Measurements from ENCODE around the gene PDCD1. TPM values are rescaled to one million over a fixed set of nuclear protein-coding genes. Genes with fewer than 3 reads are reported as not detected.

Gene PDCD1
- total RNA-seq, 1 experiment from 2014 or later: not detected

- H3K36me3 ChIP-seq (ENCODE audit: insufficient read depth, low read length): no peaks in the 10 kb centered on the region
- DNase-seq: no peak
- no peaks in the 10 kb centered on the region for H3K9me2 ChIP-seq (replicated peaks; ENCODE audit: insufficient read depth, low read length)
- no peaks in the 10 kb centered on the region for H3K4me1 ChIP-seq (ENCODE audit: low read length)
- no peak overlapping the region for H3K27ac ChIP-seq (ENCODE audit: low read length)
- no peaks in the 10 kb centered on the region for H4K20me1 ChIP-seq (ENCODE audit: insufficient read depth, low read depth, low read length)
- H3K9me3 ChIP-seq (ENCODE audit: low read length): no peaks in the 10 kb centered on the region; the same call in 1 of the 2 replicates
- H2AFZ ChIP-seq (ENCODE audit: low read length): no peak overlapping the region
- H3K4me3 ChIP-seq (ENCODE audit: low read length): no peak overlapping the region
- no peak overlapping the region for H3K9ac ChIP-seq (ENCODE audit: low read length)
- no peaks in the 10 kb centered on the region for H3K27me3 ChIP-seq (ENCODE audit: low read length)
- H3K79me2 ChIP-seq (ENCODE audit: low read length): no peaks in the 10 kb centered on the region
- H3K4me2 ChIP-seq (ENCODE audit: low read depth, low read length, poor library complexity, severe bottlenecking): no peak overlapping the region
Measured at GRCh38 chr2:241896746-241897201, 38.1 kb upstream of the PDCD1 start.

GRCh38 chr2:241895712-241896641, 37.3 kb upstream of the PDCD1 start:
- Histone ChIP-seq H3K36me3 (ENCODE audit: insufficient read depth, low read length) (no peaks in the 10 kb centered on the region), H3K4me3 (ENCODE audit: low read length) (no peak overlapping the region), H3K9me2 (replicated peaks; ENCODE audit: insufficient read depth, low read length) (no peaks in the 10 kb centered on the region), H2AFZ (ENCODE audit: low read length) (no peak overlapping the region), H3K4me2 (ENCODE audit: low read depth, low read length, poor library complexity, severe bottlenecking) (no peak overlapping the region), H3K27me3 (ENCODE audit: low read length) (no peaks in the 10 kb centered on the region), H3K4me1 (ENCODE audit: low read length) (no peaks in the 10 kb centered on the region), H4K20me1 (ENCODE audit: insufficient read depth, low read depth, low read length) (no peaks in the 10 kb centered on the region), H3K9ac (ENCODE audit: low read length) (no peak overlapping the region), H3K9me3 (ENCODE audit: low read length) (no peaks in the 10 kb centered on the region; the same call in 1 of the 2 replicates), H3K79me2 (ENCODE audit: low read length) (no peaks in the 10 kb centered on the region), H3K27ac (ENCODE audit: low read length) (no peak overlapping the region)
- no peak for DNase-seq

GRCh38 chr2:241895427-241895711, 36.7 kb upstream of the PDCD1 start:
- no peak for DNase-seq
- Histone ChIP-seq H3K4me3 (ENCODE audit: low read length) (no peak overlapping the region), H3K79me2 (ENCODE audit: low read length) (no peaks in the 10 kb centered on the region), H3K36me3 (ENCODE audit: insufficient read depth, low read length) (no peaks in the 10 kb centered on the region), H3K9me2 (replicated peaks; ENCODE audit: insufficient read depth, low read length) (no peaks in the 10 kb centered on the region), H4K20me1 (ENCODE audit: insufficient read depth, low read depth, low read length) (no peaks in the 10 kb centered on the region), H2AFZ (ENCODE audit: low read length) (no peak overlapping the region), H3K4me1 (ENCODE audit: low read length) (no peaks in the 10 kb centered on the region), H3K9me3 (ENCODE audit: low read length) (no peaks in the 10 kb centered on the region; the same call in 1 of the 2 replicates), H3K27me3 (ENCODE audit: low read length) (no peaks in the 10 kb centered on the region), H3K9ac (ENCODE audit: low read length) (no peak overlapping the region), H3K27ac (ENCODE audit: low read length) (no peak overlapping the region), H3K4me2 (ENCODE audit: low read depth, low read length, poor library complexity, severe bottlenecking) (no peak overlapping the region)

- no peak for DNase-seq
- Histone ChIP-seq H3K79me2 (ENCODE audit: low read length) (no peaks in the 10 kb centered on the region), H3K4me2 (ENCODE audit: low read depth, low read length, poor library complexity, severe bottlenecking) (no peak overlapping the region)
Measured at GRCh38 chr2:241894681-241895426, 36.2 kb upstream of the PDCD1 start.

GRCh38 chr2:241894056-241894641, 35.5 kb upstream of the PDCD1 start:
- Histone ChIP-seq H2AFZ (ENCODE audit: low read length) (no peak overlapping the region), H3K9me2 (replicated peaks; ENCODE audit: insufficient read depth, low read length) (no peaks in the 10 kb centered on the region), H3K4me2 (ENCODE audit: low read depth, low read length, poor library complexity, severe bottlenecking) (no peak overlapping the region), H3K9ac (ENCODE audit: low read length) (no peak overlapping the region), H3K4me1 (ENCODE audit: low read length) (no peaks in the 10 kb centered on the region), H3K9me3 (ENCODE audit: low read length) (no peaks in the 10 kb centered on the region; the same call in 1 of the 2 replicates), H3K4me3 (ENCODE audit: low read length) (no peak overlapping the region), H3K27me3 (ENCODE audit: low read length) (no peaks in the 10 kb centered on the region), H3K36me3 (ENCODE audit: insufficient read depth, low read length) (no peaks in the 10 kb centered on the region), H4K20me1 (ENCODE audit: insufficient read depth, low read depth, low read length) (no peaks in the 10 kb centered on the region), H3K79me2 (ENCODE audit: low read length) (no peaks in the 10 kb centered on the region), H3K27ac (ENCODE audit: low read length) (no peak overlapping the region)
- no peak for DNase-seq

More at GRCh38 chr2:241894681-241895426, 36.2 kb upstream of the PDCD1 start:
- Histone ChIP-seq H3K9ac (ENCODE audit: low read length) (no peak overlapping the region), H2AFZ (ENCODE audit: low read length) (no peak overlapping the region), H3K9me2 (replicated peaks; ENCODE audit: insufficient read depth, low read length) (no peaks in the 10 kb centered on the region), H4K20me1 (ENCODE audit: insufficient read depth, low read depth, low read length) (no peaks in the 10 kb centered on the region), H3K9me3 (ENCODE audit: low read length) (no peaks in the 10 kb centered on the region; the same call in 1 of the 2 replicates), H3K4me3 (ENCODE audit: low read length) (no peak overlapping the region), H3K36me3 (ENCODE audit: insufficient read depth, low read length) (no peaks in the 10 kb centered on the region), H3K27me3 (ENCODE audit: low read length) (no peaks in the 10 kb centered on the region), H3K27ac (ENCODE audit: low read length) (no peak overlapping the region), H3K4me1 (ENCODE audit: low read length) (no peaks in the 10 kb centered on the region)

- H3K36me3 ChIP-seq (ENCODE audit: insufficient read depth, low read length): no peaks in the 10 kb centered on the region
- H3K9me2 ChIP-seq (replicated peaks; ENCODE audit: insufficient read depth, low read length): no peaks in the 10 kb centered on the region
- H3K79me2 ChIP-seq (ENCODE audit: low read length): no peaks in the 10 kb centered on the region
- DNase-seq: no peak
- H3K9me3 ChIP-seq (ENCODE audit: low read length): no peaks in the 10 kb centered on the region; the same call in 1 of the 2 replicates
- H3K9ac ChIP-seq (ENCODE audit: low read length): no peak overlapping the region
- H2AFZ ChIP-seq (ENCODE audit: low read length): no peak overlapping the region
- H3K27ac ChIP-seq (ENCODE audit: low read length): no peak overlapping the region
- H3K4me3 ChIP-seq (ENCODE audit: low read length): no peak overlapping the region
- H3K4me2 ChIP-seq (ENCODE audit: low read depth, low read length, poor library complexity, severe bottlenecking): no peak overlapping the region
- H3K4me1 ChIP-seq (ENCODE audit: low read length): no peaks in the 10 kb centered on the region
- H3K27me3 ChIP-seq (ENCODE audit: low read length): no peaks in the 10 kb centered on the region
- H4K20me1 ChIP-seq (ENCODE audit: insufficient read depth, low read depth, low read length): no peaks in the 10 kb centered on the region
Measured at GRCh38 chr2:241893265-241893664, 34.6 kb upstream of the PDCD1 start.

GRCh38 chr2:241892299-241893137, 33.8 kb upstream of the PDCD1 start:
- H2AFZ ChIP-seq (ENCODE audit: low read length): no peak overlapping the region
- no peaks in the 10 kb centered on the region for H3K79me2 ChIP-seq (ENCODE audit: low read length)
- H3K27me3 ChIP-seq (ENCODE audit: low read length): no peaks in the 10 kb centered on the region
- H3K36me3 ChIP-seq (ENCODE audit: insufficient read depth, low read length): no peaks in the 10 kb centered on the region
- H3K4me1 ChIP-seq (ENCODE audit: low read length): no peaks in the 10 kb centered on the region
- H3K4me2 ChIP-seq (ENCODE audit: low read depth, low read length, poor library complexity, severe bottlenecking): no peak overlapping the region
- H3K9ac ChIP-seq (ENCODE audit: low read length): no peak overlapping the region
- no peaks in the 10 kb centered on the region; the same call in 1 of the 2 replicates for H3K9me3 ChIP-seq (ENCODE audit: low read length)
- no peak for DNase-seq
- H3K4me3 ChIP-seq (ENCODE audit: low read length): no peak overlapping the region
- H3K9me2 ChIP-seq (replicated peaks; ENCODE audit: insufficient read depth, low read length): no peaks in the 10 kb centered on the region
- H4K20me1 ChIP-seq (ENCODE audit: insufficient read depth, low read depth, low read length): no peaks in the 10 kb centered on the region
- H3K27ac ChIP-seq (ENCODE audit: low read length): no peak overlapping the region
